IPS DF 4.7 (cell line): ENCODE measurements around the gene MTERF4.
A peak's percentile ranks its signal among the peaks of the same experiment; 100 is the strongest.

Source experiments
- DNase-seq: peaks from one replicate; pipeline ENCODE4 v3.0.0-alpha.2; 2013; ENCODE audit warnings: low spot score; ENCODE audit errors: extremely low read depth

Gene MTERF4

GRCh38 chr2:241102239-241102803 is at the start of gene MTERF4:
TSS of gene MTERF4 (minus strand) at chr2:241102287. CDS start at chr2:241102273, 14 bp downstream.
- DNase-seq, result peak; percentile 38

GRCh38 chr2:241150660-241151530 is 48.8 kb upstream of the MTERF4 start:
- DNase-seq, result no peak

- peak; percentile 71 for DNase-seq
These were observed 48.0 kb upstream of the MTERF4 start, which contains the start of gene PPP1R7 for GRCh38 chr2:241149925-241150659. TSS of gene PPP1R7 (plus strand) at chr2:241150467. CDS start at chr2:241150496, 29 bp downstream.

GRCh38 chr2:241149675-241149924 is 47.5 kb upstream of the MTERF4 start:
- DNase-seq, result no peak

DNA sequence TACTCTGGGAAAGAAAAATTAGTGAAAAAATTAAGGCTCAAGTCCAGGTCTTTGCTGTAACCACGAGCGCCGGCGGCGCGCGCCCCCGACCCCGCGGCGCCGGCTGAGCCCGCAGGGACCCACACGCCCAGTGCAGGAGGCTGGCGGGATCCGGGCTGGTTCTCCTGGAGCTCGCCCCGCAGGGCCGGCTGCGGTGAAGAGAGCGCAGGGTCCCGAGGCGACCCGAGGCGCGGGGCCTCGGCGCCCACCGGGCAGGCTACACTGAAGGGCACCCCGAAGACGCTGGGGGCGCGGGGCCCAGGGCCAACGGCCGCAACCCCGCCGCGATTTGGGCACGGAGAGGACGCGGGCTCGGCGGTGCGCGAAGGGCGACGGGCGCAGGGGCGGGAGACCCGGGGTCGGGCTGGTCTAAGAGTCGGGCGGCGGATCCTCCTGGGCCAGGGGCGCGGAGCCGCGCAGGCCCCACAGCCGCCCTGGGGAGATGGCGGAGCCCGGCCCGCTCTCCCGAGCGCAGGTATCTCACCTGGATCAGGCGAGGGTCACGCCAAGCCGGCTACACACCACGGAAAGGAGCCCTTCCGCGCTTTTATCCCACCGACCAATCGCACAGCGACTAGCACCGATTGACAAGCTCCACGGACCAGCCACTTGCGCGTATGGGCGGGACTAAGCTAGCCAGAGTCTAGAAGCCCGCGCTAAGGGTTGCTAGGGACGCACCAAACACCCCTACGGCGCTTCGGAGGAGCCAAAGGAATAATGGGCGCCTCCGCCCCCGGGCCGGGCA is 47.0 kb upstream of the MTERF4 start, which contains the start of gene PASK:
PASK (minus strand) TSS at position 582 of the 784 bp plus-strand sequence. CDS start 6,440 bp downstream, outside the sequence.
- peak; percentile 95 for DNase-seq

- no peak for DNase-seq
These were observed 46.2 kb upstream of the MTERF4 start for GRCh38 chr2:241148239-241148638.

DNA sequence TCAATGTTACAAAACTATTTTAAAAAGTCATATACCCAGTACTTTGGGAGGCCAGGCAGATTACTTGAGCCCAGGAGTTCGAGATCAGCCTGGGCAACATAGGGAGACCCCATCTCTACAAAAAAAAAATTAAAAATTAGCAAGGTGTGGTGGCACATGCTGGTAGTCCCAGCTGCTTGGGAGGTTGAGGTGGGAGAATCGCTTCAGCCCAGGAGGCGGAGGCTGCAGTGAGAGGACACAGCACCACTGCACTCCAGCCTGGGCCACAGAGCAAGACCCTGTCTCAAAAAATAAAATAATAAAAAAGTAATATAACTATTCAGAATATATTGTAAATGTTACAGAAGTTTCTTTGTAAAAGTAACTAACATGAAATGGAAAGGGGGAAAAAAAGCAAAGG is 45.2 kb upstream of the MTERF4 start:
- no peak for DNase-seq

DNA sequence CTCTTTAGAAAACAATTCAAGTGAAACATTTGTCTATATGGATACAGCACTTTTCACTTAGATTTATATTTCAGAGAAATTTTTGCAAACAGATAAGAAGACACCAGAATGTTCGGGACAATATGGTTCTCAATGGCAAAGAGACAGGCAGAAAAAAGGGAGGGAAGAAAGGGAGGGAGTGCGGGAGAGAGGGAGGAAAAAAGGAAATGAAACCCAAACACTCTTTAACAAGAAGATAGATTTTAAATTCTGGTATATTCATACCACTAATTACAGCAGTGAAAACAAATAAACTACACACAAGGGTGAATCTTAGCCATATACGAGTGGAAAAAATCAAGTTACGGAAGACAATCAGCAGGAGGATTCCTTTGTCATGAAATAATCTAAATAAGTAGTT is 44.2 kb upstream of the MTERF4 start:
- DNase-seq, result no peak

- no peak for DNase-seq
These were observed 40.5 kb upstream of the MTERF4 start for GRCh38 chr2:241142593-241142992.

DNA sequence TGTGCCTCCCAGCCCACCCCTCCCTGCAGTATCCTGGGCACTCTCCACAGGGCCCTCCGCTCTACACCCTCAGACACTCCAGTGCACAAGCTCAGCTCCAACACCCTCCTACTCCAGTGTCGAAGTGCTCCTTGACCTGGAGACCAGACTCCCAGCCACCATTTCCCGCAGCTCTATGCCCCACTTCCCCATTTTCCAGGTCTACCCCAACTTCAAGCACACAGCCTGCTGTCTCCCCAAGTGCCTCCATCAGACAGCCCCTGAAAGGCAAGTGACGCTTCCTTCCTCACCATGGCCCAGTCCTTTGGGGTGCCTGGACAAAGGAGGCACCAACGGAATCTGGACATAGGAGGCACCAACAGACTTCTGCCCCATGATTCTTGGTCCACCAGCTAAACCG is 40.0 kb upstream of the MTERF4 start:
- no peak for DNase-seq

GRCh38 chr2:241141214-241141770 is 39.2 kb upstream of the MTERF4 start:
- DNase-seq, result no peak

DNA sequence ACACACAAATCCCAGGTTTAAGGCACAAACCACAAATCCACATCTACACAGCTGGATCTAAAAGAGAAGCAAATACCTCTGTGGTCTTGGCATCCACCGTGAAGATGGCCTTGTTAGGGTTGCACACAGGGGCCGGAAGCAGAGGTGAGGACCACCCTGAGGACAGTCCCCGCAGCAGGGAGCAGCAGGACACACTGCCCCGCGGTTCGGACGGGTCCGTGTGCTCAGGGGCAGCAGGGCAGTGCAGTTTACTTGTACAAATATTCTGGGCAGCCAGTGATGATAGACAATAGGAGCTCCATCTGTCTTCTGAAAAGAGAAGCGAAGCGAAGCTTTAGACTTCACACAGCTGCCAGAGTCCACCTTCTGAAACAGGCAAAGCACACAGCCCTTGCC is 38.4 kb upstream of the MTERF4 start:
- no peak for DNase-seq

DNA sequence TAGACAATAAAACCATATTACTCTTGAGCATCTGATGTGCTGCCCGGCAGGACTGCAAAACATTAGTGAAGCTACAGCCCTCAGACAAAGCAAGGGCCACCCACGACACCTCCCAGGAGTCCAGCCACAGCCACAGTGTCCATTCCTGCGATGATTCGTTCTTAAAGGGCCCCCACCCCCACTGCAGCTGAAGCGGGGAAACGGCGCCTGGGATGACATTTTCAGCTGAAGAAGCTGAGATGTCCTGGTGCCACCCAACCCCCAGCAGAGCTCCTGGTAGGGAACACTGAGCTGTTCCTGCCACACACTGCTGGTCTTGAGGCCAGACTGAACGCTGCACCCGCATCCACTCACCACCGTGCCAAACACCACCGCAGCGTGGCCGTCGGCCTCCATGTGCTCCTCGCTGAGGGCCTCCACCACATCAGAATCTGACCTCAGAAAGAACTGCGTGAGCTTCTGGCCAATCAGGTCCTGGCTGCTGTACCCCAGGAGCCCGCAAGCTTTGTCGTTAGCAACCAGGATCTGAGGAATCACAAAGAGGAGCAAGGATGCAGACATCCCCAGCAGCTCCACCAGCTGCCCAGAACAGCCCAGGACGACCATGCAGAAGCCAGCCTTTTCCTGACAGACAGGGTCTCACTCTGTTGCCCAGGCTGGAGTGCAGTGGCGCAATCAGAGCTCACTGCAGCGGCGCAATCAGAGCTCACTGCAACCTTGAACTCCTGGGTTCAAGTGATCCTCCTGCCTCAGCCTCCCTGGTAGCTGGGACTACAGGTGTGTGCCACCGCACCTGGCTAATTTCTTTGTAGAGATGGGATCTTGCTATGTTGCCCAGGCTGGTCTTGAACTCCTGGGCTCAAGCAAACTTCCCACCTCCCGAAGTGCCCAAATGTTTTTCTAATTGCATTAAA is 37.7 kb upstream of the MTERF4 start:
- DNase-seq, result no peak

GRCh38 chr2:241138471-241138870 is 36.4 kb upstream of the MTERF4 start:
- no peak for DNase-seq

DNA sequence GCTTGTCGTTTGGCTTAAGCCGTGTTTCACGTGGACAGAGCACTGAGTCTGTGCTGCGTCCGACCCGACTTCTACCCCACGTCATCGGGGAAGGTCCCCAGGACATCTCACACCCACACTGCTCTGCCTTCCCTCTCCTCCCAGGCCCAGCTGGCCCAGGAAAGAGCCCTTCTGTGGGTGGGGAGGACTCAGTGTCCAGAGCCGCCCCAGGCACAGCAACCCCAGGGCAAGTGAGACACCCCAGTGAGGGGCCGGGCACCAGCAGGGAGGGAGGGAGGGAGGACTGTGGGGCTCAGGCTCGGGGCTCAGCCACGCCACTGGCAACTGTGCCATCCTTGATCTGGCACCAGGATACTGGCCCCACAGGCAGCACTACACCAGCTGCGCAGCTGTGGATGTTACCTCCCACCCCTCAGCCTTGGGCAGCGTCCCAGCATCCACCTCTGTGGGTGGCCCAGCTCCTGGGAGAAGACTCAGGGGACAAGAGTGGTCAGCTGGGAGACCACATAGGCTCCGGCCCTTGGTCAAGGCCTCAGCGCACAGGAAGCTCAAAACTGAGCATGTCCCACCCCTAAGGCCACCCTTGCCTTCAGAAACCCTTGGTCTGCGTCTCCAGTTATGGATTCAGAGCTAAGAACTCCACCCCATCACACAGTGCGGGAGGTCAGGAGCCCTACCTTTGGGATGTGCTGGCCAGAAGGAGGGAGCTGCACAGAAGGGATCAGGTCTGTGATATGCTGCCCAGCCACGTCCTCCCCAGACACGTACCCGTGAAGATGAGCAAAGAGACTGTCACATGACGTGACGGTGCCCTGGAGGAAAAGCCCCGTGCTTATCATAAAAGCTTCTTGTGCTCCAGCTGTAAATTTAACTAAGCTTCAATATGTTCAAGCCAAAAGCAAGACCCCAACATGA is 35.4 kb upstream of the MTERF4 start:
- DNase-seq, result no peak

- no peak for DNase-seq
These were observed 34.7 kb upstream of the MTERF4 start for GRCh38 chr2:241136661-241137260.

- DNase-seq, result no peak
These were observed 34.1 kb upstream of the MTERF4 start for GRCh38 chr2:241136191-241136590.

DNA sequence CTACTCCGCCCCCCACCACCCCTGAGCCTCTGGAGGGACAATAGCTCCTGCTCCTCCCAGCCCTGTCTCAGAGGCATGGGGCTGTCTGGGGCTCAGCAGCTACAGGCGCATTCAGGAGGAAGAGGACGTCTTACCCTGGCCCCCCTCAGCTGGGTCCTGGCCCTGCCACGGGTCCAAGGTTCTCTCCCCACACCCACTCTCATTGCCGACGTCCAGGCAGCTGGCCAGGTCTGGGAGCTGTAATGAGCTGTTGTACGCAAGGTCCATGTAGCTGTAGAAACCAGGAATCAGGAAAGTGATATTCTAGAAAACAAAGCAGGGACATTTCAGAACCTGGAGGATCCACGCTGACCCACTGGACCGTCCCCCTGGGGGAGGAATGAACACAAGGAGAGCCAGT is 33.6 kb upstream of the MTERF4 start:
- DNase-seq, result no peak

GRCh38 chr2:241134711-241135110 is 32.6 kb upstream of the MTERF4 start:
- no peak for DNase-seq
